SK-N-SH (cell line): ENCODE data around the gene SPTBN1. TPM values are rescaled to one million over a fixed set of nuclear protein-coding genes. Genes with fewer than 3 reads are reported as not detected.
"Not testable (repeated sequence)": the region's sequence is repeated elsewhere in the genome, so short reads cannot be mapped to it uniquely, and the experiment has no call there.

Source experiments
- CTCF ChIA-PET: fragments of 300-600, 350-600 bp; formaldehyde crosslinking; extraction: SDS; loops from one replicate; lab custom pipeline; 2021; lab: Yijun Ruan, JAX
- POLR2A ChIA-PET: fragments of 350-600 bp; sonication (Branson Sonifier 250); formaldehyde crosslinking; extraction: SDS; loops from one replicate; lab custom pipeline; 2020; ENCODE audit warnings: antibody characterized with exemption, inconsistent platforms; lab: Yijun Ruan, JAX
- DNase-seq: peaks from one replicate; pipeline ENCODE4 v3.0.0; 2012
- H2AFZ ChIP-seq: fragments of 200-600 bp; sonication (generic); 2 replicates; pipeline ENCODE4 v1.8.1; 2016; ENCODE audit warnings: antibody characterized with exemption, mild to moderate bottlenecking, low read depth
- H3F3A ChIP-seq: fragments of 200-600 bp; sonication (generic); replicated peaks from 2 replicates; pipeline ENCODE3; 2016; ENCODE audit warnings: antibody characterized with exemption, mild to moderate bottlenecking; ENCODE audit not compliant: insufficient read depth
- H3K27ac ChIP-seq, 2 experiments: fragments of 200-500 bp in 1 of 2; fragments of 200-600 bp in 1 of 2; sonication (Bioruptor generic) in 1 of 2; sonication (generic), shearing (Covaris generic) in 1 of 2; 2 replicates each; pipeline versions ENCODE4 v1.5.1 to v1.6.1; 2014 to 2016; ENCODE audit warnings: low read depth in 2 of 2, inconsistent platforms in 1 of 2, low read length in 1 of 2, mild to moderate bottlenecking in 1 of 2, mixed read lengths in 1 of 2
- H3K27me3 ChIP-seq: fragments of 200-600 bp; sonication (generic), shearing (Covaris generic); 2 replicates; pipeline ENCODE4 v1.6.1; 2016; ENCODE audit warnings: mixed run types; ENCODE audit not compliant: insufficient read depth
- H3K36me3 ChIP-seq, 2 experiments: fragments of 200-500 bp in 1 of 2; fragments of 200-600 bp in 1 of 2; sonication (Bioruptor generic) in 1 of 2; sonication (generic) in 1 of 2; replicated peaks in 1 of 2; 2 replicates each; pipeline versions ENCODE3 to v1.5.1; 2014 to 2016; ENCODE audit warnings: low read length in 1 of 2, mild to moderate bottlenecking in 1 of 2; ENCODE audit not compliant: insufficient read depth in 2 of 2, control insufficient read depth in 1 of 2
- H3K4me1 ChIP-seq, 2 experiments: fragments of 200-500 bp in 1 of 2; fragments of 200-600 bp in 1 of 2; sonication (Bioruptor generic) in 1 of 2; sonication (generic), shearing (Covaris generic) in 1 of 2; 2 replicates each; pipeline versions ENCODE4 v1.5.1 to v1.6.1; 2014 to 2016; ENCODE audit warnings: low read depth in 1 of 2, low read length in 1 of 2, mixed run types in 1 of 2; ENCODE audit not compliant: insufficient read depth in 2 of 2, control insufficient read depth in 1 of 2
- H3K4me2 ChIP-seq: fragments of 200-600 bp; sonication (generic), shearing (Covaris generic); 2 replicates; pipeline ENCODE4 v1.6.1; 2017; ENCODE audit warnings: mixed run types
- H3K4me3 ChIP-seq, 2 experiments: fragments of 200-500 bp in 1 of 2; fragments of 200-600 bp in 1 of 2; sonication (Bioruptor generic) in 1 of 2; sonication (generic), shearing (Covaris generic) in 1 of 2; 2 replicates each; pipeline versions ENCODE4 v1.5.1 to v1.8.1; 2014 to 2016; ENCODE audit warnings: low read depth in 2 of 2, inconsistent platforms in 1 of 2, low read length in 1 of 2, mild to moderate bottlenecking in 1 of 2, mixed read lengths in 1 of 2, moderate library complexity in 1 of 2
- H3K79me2 ChIP-seq: fragments of 200-600 bp; sonication (generic); 2 replicates; pipeline ENCODE4 v1.8.1; 2017; ENCODE audit warnings: mild to moderate bottlenecking; ENCODE audit not compliant: insufficient read depth
- H3K9ac ChIP-seq: fragments of 200-600 bp; sonication (generic); 2 replicates; pipeline ENCODE4 v1.6.1; 2017; ENCODE audit warnings: mixed run types
- H3K9me2 ChIP-seq: fragments of 200-600 bp; sonication (generic); 2 replicates; pipeline ENCODE4 v1.6.1; 2017; ENCODE audit warnings: mixed run types
- H3K9me3 ChIP-seq: fragments of 200-600 bp; sonication (generic); 2 replicates; pipeline ENCODE4 v1.6.1; 2017; ENCODE audit warnings: mixed run types, mild to moderate bottlenecking, moderate library complexity
- H4K20me1 ChIP-seq: fragments of 200-600 bp; sonication (generic); 2 replicates; pipeline ENCODE4 v1.6.1; 2017; ENCODE audit warnings: mild to moderate bottlenecking, mixed run types; ENCODE audit not compliant: insufficient read depth
- CHD2 ChIP-seq: fragments of 150-350 bp; IDR thresholded peaks from 2 replicates; pipeline ENCODE4 v1.6.1; 2018; ENCODE audit warnings: low read length; ENCODE audit not compliant: partially characterized antibody
- EP300 ChIP-seq, 2 experiments: IDR thresholded peaks; 2 replicates each; pipeline versions ENCODE4 v1.4.0 to v1.6.1; 2012; ENCODE audit warnings: borderline replicate concordance in 1 of 2, low read depth in 1 of 2, low read length in 1 of 2
- EZH2phosphoT487 ChIP-seq: fragments of 200-600 bp; sonication (generic); IDR thresholded peaks from 2 replicates; pipeline ENCODE4 v1.6.1; 2017; ENCODE audit warnings: low read depth, mixed run types, mild to moderate bottlenecking, antibody characterized with exemption, moderate library complexity, borderline replicate concordance
- FOSL2 ChIP-seq: IDR thresholded peaks from 2 replicates; pipeline ENCODE4 v1.4.0; 2012; ENCODE audit warnings: low read depth, mild to moderate bottlenecking, moderate library complexity, borderline replicate concordance
- FOXJ3 ChIP-seq: sonication (generic); formaldehyde crosslinking; IDR thresholded peaks from 2 replicates; pipeline ENCODE4 v1.5.1; 2020; ENCODE audit warnings: mild to moderate bottlenecking, missing genetic modification reagents
- GABPA ChIP-seq: IDR thresholded peaks from 2 replicates; pipeline ENCODE4 v1.4.0; 2012; ENCODE audit warnings: low read depth, mild to moderate bottlenecking
- MEF2A ChIP-seq: IDR thresholded peaks from 2 replicates; pipeline ENCODE4 v1.4.0; 2012; ENCODE audit warnings: low read depth, borderline replicate concordance
- MXI1 ChIP-seq: IDR thresholded peaks from 2 replicates; pipeline ENCODE4 v1.6.1; 2012; ENCODE audit warnings: mild to moderate bottlenecking, low read depth, low read length, improper control_type of control experiment
- NRF1 ChIP-seq: IDR thresholded peaks from 2 replicates; pipeline ENCODE4 v1.6.1; 2012; ENCODE audit warnings: low read depth, mild to moderate bottlenecking, low read length
- SMC3 ChIP-seq: IDR thresholded peaks from 2 replicates; pipeline ENCODE4 v1.6.1; 2012; ENCODE audit warnings: low read depth, low read length, improper control_type of control experiment
- TCF12 ChIP-seq: IDR thresholded peaks from 2 replicates; pipeline ENCODE4 v1.4.0; 2012
- TEAD4 ChIP-seq: IDR thresholded peaks from 2 replicates; pipeline ENCODE4 v1.4.0; 2012; ENCODE audit warnings: mild to moderate bottlenecking, borderline replicate concordance; ENCODE audit not compliant: insufficient read depth
- WGBS: methylation state at CpG from one replicate; pipeline ENCODE4 v1.1.6; 2017; ENCODE audit warnings: low lambda C conversion rate; 5-methylcytosine and 5-hydroxymethylcytosine counted together
- polyA plus RNA-seq, 3 experiments: library from polyadenylated mRNA; depleted of rRNA; stranded (reverse); fragments of >200 nt; gene quantifications; 2 replicates each; pipeline ENCODE4 v1.2.3, GENCODE V29; 2012
- TF ChIP-seq, protein P1 (sequence below): IDR thresholded peaks from 2 replicates; pipeline ENCODE4 v1.4.0; 2012; ENCODE audit warnings: low read depth
- TF ChIP-seq, protein P2 (sequence below): fragments of 150-350 bp; IDR thresholded peaks from 2 replicates; pipeline ENCODE4 v1.6.1; 2017; ENCODE audit warnings: antibody characterized with exemption, low read length, low read depth, borderline replicate concordance

Gene SPTBN1
- polyA plus RNA-seq, 1 of the 3 experiments (the other 2 are of a cell fraction): 29.1 TPM

DNA sequence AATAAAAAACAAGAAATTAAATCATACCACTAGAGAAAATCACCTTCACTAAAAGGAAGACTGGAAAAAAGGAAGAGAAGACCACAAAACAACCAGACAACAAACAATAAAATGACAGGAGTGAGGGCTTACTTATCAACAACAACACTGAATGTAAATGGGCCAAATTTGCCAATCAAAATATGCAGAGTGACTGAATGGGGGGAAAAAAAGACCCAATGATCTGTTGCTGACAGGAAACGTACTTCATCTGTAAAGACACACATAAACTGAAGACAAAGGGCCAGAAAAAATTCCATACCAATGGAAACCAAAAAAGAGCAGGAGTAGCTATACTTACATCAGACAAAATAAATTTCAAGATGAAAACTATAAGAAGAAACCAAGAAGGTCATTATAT is 241.8 kb downstream of the SPTBN1 start:
- DNase-seq: no peak
- POLR2A ChIA-PET: no interaction called here
- H3K36me3 ChIP-seq: no peaks in the 10 kb centered on the region
- H3K9me3 ChIP-seq: peaks cover 5% of the 10 kb centered on the region; the same call in 1 of the 2 replicates
- no peak for TF ChIP-seq MEF2A
- TF ChIP-seq, protein P1, sequence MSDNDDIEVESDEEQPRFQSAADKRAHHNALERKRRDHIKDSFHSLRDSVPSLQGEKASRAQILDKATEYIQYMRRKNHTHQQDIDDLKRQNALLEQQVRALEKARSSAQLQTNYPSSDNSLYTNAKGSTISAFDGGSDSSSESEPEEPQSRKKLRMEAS: no peak
- TF ChIP-seq NRF1: no peak
- TF ChIP-seq SMC3: no peak
- TF ChIP-seq, protein P2, sequence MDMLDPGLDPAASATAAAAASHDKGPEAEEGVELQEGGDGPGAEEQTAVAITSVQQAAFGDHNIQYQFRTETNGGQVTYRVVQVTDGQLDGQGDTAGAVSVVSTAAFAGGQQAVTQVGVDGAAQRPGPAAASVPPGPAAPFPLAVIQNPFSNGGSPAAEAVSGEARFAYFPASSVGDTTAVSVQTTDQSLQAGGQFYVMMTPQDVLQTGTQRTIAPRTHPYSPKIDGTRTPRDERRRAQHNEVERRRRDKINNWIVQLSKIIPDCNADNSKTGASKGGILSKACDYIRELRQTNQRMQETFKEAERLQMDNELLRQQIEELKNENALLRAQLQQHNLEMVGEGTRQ: no peak
- TF ChIP-seq EP300 (IDR thresholded peaks at IDR 0.05; ENCODE audit: borderline replicate concordance in 1 of 2, low read depth in 1 of 2, low read length in 1 of 2): no peak
- TF ChIP-seq FOSL2: no peak
- TF ChIP-seq TCF12: no peak
- TF ChIP-seq EZH2phosphoT487: no peak
- no peak for TF ChIP-seq MXI1
- no peak for TF ChIP-seq GABPA
- no peak for TF ChIP-seq CHD2
- TF ChIP-seq TEAD4: no peak
- no peak for TF ChIP-seq FOXJ3 (CRISPR knock-in tag)
- TF ChIP-seq, all 33 proteins: peak for 0
- no peaks in the 10 kb centered on the region for H3K27me3 ChIP-seq
- no peaks in the 10 kb centered on the region for H3K79me2 ChIP-seq
- no peaks in the 10 kb centered on the region for H3K9me2 ChIP-seq
- WGBS: 40% methylated on average over 1 of the region's 1 CpG
- no peaks in the 10 kb centered on the region for H3K4me1 ChIP-seq
- no peak overlapping the region for H3K9ac ChIP-seq
- no peaks in the 10 kb centered on the region for H3F3A ChIP-seq
- no peak overlapping the region for H3K4me3 ChIP-seq
- CTCF ChIA-PET: interaction anchor here (1.4 kb wide), 1 partner anchor 25 kb away, joined by 4 read pairs; the partner anchor contains the start of gene EML6
- no peak overlapping the region for H2AFZ ChIP-seq
- H4K20me1 ChIP-seq: no peaks in the 10 kb centered on the region
- no peak overlapping the region for H3K27ac ChIP-seq
- no peak overlapping the region for H3K4me2 ChIP-seq

DNA sequence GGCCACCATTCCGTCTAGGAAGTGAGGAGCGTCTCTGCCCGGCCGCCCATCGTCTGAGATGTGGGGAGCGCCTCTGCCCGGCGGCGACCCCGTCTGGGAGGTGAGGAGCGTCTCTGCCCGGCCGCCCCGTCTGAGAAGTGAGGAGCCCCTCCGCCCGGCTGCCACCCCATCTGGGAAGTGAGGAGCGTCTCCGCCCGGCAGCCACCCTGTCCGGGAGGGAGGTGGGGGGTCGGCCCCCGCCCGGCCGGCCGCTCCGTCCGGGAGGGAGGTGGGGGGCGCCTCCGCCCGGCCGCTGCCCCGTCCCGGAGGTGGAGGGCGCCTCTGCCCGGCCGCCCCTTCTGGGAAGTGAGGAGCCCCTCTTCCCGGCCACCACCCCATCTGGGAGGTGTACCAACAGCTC is 242.8 kb downstream of the SPTBN1 start:
- H3K9me3 ChIP-seq, H3F3A ChIP-seq, H3K79me2 ChIP-seq, DNase-seq, H3K4me2 ChIP-seq, H3K36me3 ChIP-seq, CTCF ChIA-PET, H2AFZ ChIP-seq, H4K20me1 ChIP-seq, H3K4me1 ChIP-seq, H3K9me2 ChIP-seq, H3K9ac ChIP-seq, H3K27me3 ChIP-seq, POLR2A ChIA-PET, H3K27ac ChIP-seq, H3K4me3 ChIP-seq: not testable (repeated sequence)
- 92% methylated on average over 28 of the region's 37 CpGs for WGBS
